Liver (tissue), 9 donors: ENCODE data around the gene NDUFS6. TPM values are rescaled to one million over a fixed set of nuclear protein-coding genes. Genes with fewer than 3 reads are reported as not detected.

Experiments used
- DNase-seq: peaks from one replicate; pipeline ENCODE4 v3.0.0-alpha.2; 2017; ENCODE audit warnings: low spot score
- H3K27ac ChIP-seq, 2 donors: one replicate each; pipeline ENCODE4 v1.7.0; 2013; ENCODE audit warnings: inconsistent platforms in 2 of 2, low read length in 2 of 2, control low read depth in 1 of 2, low read depth in 1 of 2, mild to moderate bottlenecking in 1 of 2
- H3K27me3 ChIP-seq, 4 donors: one replicate each; pipeline versions ENCODE4 v1.6.1 to v1.7.0; 2013; ENCODE audit warnings: low read length in 3 of 4, inconsistent platforms in 1 of 4, mild to moderate bottlenecking in 1 of 4, moderate library complexity in 1 of 4; ENCODE audit not compliant: control insufficient read depth in 4 of 4, insufficient read depth in 4 of 4
- H3K36me3 ChIP-seq, 4 donors: one replicate each; pipeline versions ENCODE4 v1.6.1 to v1.7.0; 2013; ENCODE audit warnings: low read length in 3 of 4, mild to moderate bottlenecking in 3 of 4, low read depth in 1 of 4, moderate library complexity in 1 of 4; ENCODE audit not compliant: control insufficient read depth in 4 of 4, insufficient read depth in 3 of 4
- H3K4me1 ChIP-seq, 4 donors: one replicate each; pipeline versions ENCODE4 v1.6.1 to v1.7.0; 2013; ENCODE audit warnings: low read length in 3 of 4, mild to moderate bottlenecking in 3 of 4, moderate library complexity in 1 of 4; ENCODE audit not compliant: control insufficient read depth in 4 of 4, insufficient read depth in 4 of 4
- H3K4me3 ChIP-seq, 3 donors: one replicate each; pipeline versions ENCODE4 v1.6.1 to v1.7.0; 2013; ENCODE audit warnings: low read length in 3 of 3, control low read depth in 1 of 3, low read depth in 1 of 3, mild to moderate bottlenecking in 1 of 3
- H3K9ac ChIP-seq, 2 donors: one replicate each; pipeline ENCODE4 v1.7.0; 2013; ENCODE audit warnings: low read length in 2 of 2, mild to moderate bottlenecking in 2 of 2, moderate library complexity in 2 of 2, control low read depth in 1 of 2, low read depth in 1 of 2
- H3K9me3 ChIP-seq, 4 donors: one replicate each; pipeline versions ENCODE4 v1.6.1 to v1.7.0; 2013; ENCODE audit warnings: low read length in 3 of 4; ENCODE audit not compliant: control insufficient read depth in 4 of 4
- FOXA1 ChIP-seq: IDR thresholded peaks from 2 replicates; pipeline ENCODE4 v1.6.1; 2016; ENCODE audit warnings: antibody characterized with exemption
- FOXA2 ChIP-seq: IDR thresholded peaks from 2 replicates; pipeline ENCODE4 v1.6.1; 2016; ENCODE audit warnings: antibody characterized with exemption
- GABPA ChIP-seq, 2 donors: IDR thresholded peaks in 1 of 2; conservative IDR thresholded peaks in 1 of 2; 2 replicates each; pipeline ENCODE4 v1.6.1; 2016; ENCODE audit warnings: antibody characterized with exemption in 2 of 2, mild to moderate bottlenecking in 1 of 2, moderate library complexity in 1 of 2
- HNF4G ChIP-seq: IDR thresholded peaks from 2 replicates; pipeline ENCODE4 v1.6.1; 2016; ENCODE audit warnings: antibody characterized with exemption
- NR2F2 ChIP-seq: IDR thresholded peaks from 2 replicates; pipeline ENCODE4 v1.6.1; 2016; ENCODE audit warnings: antibody characterized with exemption
- RAD21 ChIP-seq, 2 donors: IDR thresholded peaks; 2 replicates each; pipeline ENCODE4 v1.6.1; 2016; ENCODE audit warnings: antibody characterized with exemption in 2 of 2, mild to moderate bottlenecking in 2 of 2
- RXRA ChIP-seq, 2 donors: IDR thresholded peaks; 2 replicates each; pipeline ENCODE4 v1.6.1; 2017 to 2018; ENCODE audit warnings: antibody characterized with exemption in 2 of 2, mild to moderate bottlenecking in 1 of 2
- YY1 ChIP-seq: IDR thresholded peaks from 2 replicates; pipeline ENCODE4 v1.6.1; 2016; ENCODE audit warnings: antibody characterized with exemption, mild to moderate bottlenecking
- WGBS: extraction: QIAGEN DNeasy Blood & Tissue Kit; methylation state at CpG from one replicate; pipeline ENCODE4 v1.1.7; 2013; 5-methylcytosine and 5-hydroxymethylcytosine counted together
- polyA plus RNA-seq, 2 donors: library from polyadenylated mRNA; stranded (reverse) in 1 of 2; unstranded in 1 of 2; fragments of 200-250 nt in 1 of 2; fragments of >200 nt in 1 of 2; fragmentation: Nextera tagmentation in 1 of 2; extraction: Ambion mirVana in 1 of 2; gene quantifications; one replicate each; pipeline versions ENCODE4 v1.2.1 to v1.2.3, GENCODE V29; 2013 to 2015
- total RNA-seq, 2 donors: library from RNA; depleted of rRNA; stranded (reverse); fragments of >200 nt; gene quantifications; one replicate each; pipeline ENCODE4 v1.2.3, GENCODE V29; 2014
- TF ChIP-seq, protein P1 (sequence below): IDR thresholded peaks from 2 replicates; pipeline ENCODE4 v1.6.1; 2016; ENCODE audit warnings: antibody characterized with exemption
- TF ChIP-seq, protein P2 (sequence below): IDR thresholded peaks from 2 replicates; pipeline ENCODE4 v1.6.1; 2016; ENCODE audit warnings: antibody characterized with exemption, mild to moderate bottlenecking
- TF ChIP-seq, protein P3 (sequence below): fragments of 150-350 bp; IDR thresholded peaks from 2 replicates; pipeline ENCODE4 v1.5.1; 2017; ENCODE audit warnings: improper control_type of control experiment, low read depth, low read length; ENCODE audit not compliant: missing input control
- donor health status: healthy.
- donor health status: healthy.
- donor health status: healthy.
- donor health status: healthy.
- donor health status: healthy.

Gene NDUFS6
- total and polyA plus RNA-seq, 4 donors: 18.7 to 82.5 (median 47.3) TPM

DNA sequence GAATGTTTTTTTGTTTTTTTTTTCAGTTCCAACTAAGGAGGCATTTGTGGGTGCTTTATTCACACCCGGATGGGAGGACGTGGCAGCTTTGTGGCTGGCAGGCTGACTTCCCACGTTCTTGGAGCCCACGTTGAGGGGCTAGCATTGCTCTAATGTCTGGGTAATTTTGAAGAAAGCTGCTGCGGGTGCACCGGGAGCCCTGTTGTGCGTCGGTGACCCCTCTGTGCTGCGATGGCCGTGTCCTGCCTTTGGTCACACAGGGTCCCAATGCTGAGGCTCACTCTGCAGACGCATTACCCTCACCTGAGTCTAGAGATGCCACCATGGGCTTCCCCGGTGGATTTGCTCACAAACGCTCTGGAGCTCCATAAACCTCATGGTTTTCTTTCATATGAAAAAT is 34.2 kb downstream of the NDUFS6 start:
- Histone ChIP-seq H3K36me3 (no peaks in the 10 kb centered on the region), H3K27ac (no peak overlapping the region), H3K4me3 (no peak overlapping the region), H3K9me3 (no peaks in the 10 kb centered on the region), H3K27me3 (no peaks in the 10 kb centered on the region), H3K4me1 (no peaks in the 10 kb centered on the region), H3K9ac (no peak overlapping the region)
- TF ChIP-seq HNF4G (no peak), RAD21 (IDR thresholded peaks at IDR 0.05) (no peak), FOXA1 (no peak), FOXA2 (no peak), NR2F2 (no peak), YY1 (no peak)
- TF ChIP-seq, protein P1, sequence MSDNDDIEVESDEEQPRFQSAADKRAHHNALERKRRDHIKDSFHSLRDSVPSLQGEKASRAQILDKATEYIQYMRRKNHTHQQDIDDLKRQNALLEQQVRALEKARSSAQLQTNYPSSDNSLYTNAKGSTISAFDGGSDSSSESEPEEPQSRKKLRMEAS: no peak
- 84% methylated on average over 13 of the region's 13 CpGs for WGBS
- DNase-seq: no peak

DNA sequence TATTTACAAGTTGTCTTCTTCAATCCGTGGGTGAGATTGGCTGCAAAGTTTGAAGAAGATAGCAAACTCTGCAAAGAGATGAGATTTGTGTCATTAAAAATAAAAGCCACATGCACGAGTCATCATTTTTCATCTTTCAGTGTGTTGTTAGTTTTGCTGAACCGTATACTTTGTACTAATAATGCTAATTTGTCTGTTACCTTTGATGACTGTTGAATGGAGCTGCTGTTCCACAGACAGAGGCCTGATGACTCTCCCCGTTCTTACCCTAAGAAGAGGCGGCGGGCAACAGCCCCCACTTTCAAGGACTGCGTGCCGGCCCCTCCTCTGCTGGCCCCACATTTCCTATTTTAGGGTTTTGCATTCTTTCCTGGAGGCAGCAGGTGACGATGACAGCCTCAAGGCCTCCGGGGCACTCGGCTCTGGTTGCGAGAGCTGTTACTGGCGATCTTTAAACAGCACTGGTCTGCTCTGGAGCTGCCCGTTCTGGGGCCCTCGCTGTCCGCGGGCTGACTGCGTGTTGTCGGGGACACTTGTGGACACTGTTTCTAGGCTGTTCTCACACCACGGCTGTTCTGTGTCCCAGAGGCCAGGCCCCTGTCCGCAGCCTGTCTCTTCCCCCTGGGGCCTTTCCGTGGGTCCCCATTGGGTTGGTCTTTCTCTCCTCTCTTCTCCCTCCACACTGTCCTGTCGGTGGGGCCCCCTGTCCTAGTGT is 35.1 kb downstream of the NDUFS6 start:
- Histone ChIP-seq H3K27me3 (no peaks in the 10 kb centered on the region), H3K36me3 (no peaks in the 10 kb centered on the region), H3K9me3 (no peaks in the 10 kb centered on the region), H3K4me3 (no peak overlapping the region), H3K27ac (no peak overlapping the region), H3K4me1 (no peaks in the 10 kb centered on the region), H3K9ac (no peak overlapping the region)
- no peak for DNase-seq
- WGBS: 78% methylated on average over 23 of the region's 23 CpGs
- TF ChIP-seq NR2F2 (no peak), YY1 (no peak), RXRA (IDR thresholded peaks at IDR 0.05) (no peak), GABPA (IDR thresholded peaks at IDR 0.05 in 1 of 2, conservative IDR thresholded peaks at IDR 0.05 in 1 of 2) (no peak), HNF4G (no peak), FOXA1 (no peak)
- TF ChIP-seq, protein P2, sequence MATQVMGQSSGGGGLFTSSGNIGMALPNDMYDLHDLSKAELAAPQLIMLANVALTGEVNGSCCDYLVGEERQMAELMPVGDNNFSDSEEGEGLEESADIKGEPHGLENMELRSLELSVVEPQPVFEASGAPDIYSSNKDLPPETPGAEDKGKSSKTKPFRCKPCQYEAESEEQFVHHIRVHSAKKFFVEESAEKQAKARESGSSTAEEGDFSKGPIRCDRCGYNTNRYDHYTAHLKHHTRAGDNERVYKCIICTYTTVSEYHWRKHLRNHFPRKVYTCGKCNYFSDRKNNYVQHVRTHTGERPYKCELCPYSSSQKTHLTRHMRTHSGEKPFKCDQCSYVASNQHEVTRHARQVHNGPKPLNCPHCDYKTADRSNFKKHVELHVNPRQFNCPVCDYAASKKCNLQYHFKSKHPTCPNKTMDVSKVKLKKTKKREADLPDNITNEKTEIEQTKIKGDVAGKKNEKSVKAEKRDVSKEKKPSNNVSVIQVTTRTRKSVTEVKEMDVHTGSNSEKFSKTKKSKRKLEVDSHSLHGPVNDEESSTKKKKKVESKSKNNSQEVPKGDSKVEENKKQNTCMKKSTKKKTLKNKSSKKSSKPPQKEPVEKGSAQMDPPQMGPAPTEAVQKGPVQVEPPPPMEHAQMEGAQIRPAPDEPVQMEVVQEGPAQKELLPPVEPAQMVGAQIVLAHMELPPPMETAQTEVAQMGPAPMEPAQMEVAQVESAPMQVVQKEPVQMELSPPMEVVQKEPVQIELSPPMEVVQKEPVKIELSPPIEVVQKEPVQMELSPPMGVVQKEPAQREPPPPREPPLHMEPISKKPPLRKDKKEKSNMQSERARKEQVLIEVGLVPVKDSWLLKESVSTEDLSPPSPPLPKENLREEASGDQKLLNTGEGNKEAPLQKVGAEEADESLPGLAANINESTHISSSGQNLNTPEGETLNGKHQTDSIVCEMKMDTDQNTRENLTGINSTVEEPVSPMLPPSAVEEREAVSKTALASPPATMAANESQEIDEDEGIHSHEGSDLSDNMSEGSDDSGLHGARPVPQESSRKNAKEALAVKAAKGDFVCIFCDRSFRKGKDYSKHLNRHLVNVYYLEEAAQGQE: no peak
- TF ChIP-seq, protein P3, sequence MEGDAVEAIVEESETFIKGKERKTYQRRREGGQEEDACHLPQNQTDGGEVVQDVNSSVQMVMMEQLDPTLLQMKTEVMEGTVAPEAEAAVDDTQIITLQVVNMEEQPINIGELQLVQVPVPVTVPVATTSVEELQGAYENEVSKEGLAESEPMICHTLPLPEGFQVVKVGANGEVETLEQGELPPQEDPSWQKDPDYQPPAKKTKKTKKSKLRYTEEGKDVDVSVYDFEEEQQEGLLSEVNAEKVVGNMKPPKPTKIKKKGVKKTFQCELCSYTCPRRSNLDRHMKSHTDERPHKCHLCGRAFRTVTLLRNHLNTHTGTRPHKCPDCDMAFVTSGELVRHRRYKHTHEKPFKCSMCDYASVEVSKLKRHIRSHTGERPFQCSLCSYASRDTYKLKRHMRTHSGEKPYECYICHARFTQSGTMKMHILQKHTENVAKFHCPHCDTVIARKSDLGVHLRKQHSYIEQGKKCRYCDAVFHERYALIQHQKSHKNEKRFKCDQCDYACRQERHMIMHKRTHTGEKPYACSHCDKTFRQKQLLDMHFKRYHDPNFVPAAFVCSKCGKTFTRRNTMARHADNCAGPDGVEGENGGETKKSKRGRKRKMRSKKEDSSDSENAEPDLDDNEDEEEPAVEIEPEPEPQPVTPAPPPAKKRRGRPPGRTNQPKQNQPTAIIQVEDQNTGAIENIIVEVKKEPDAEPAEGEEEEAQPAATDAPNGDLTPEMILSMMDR: no peak
